MCF 10A (cell line): Measurements from ENCODE around the gene TMEM120A. TPM values are rescaled to one million over a fixed set of nuclear protein-coding genes. Genes with fewer than 3 reads are reported as not detected.

Source experiments
- BruUV-seq: library from RNA; stranded (reverse); fragments of 400-500 nt; replicated peaks from 2 replicates; lab custom pipeline; 2021; lab: Mats Ljungman, UMichigan
- CTCF ChIA-PET: fragments of 300-600 bp; sonication (Branson Sonifier 250); formaldehyde crosslinking; extraction: SDS; loops from one replicate; lab custom pipeline; 2021; ENCODE audit warnings: antibody characterized with exemption, inconsistent platforms; lab: Yijun Ruan, JAX
- POLR2A ChIA-PET: fragments of 300-600, 350-650 bp; sonication (Branson Sonifier 250); formaldehyde crosslinking; extraction: SDS; loops from one replicate; lab custom pipeline; 2020; ENCODE audit warnings: antibody characterized with exemption, inconsistent platforms; lab: Yijun Ruan, JAX
- DNase-seq: peaks from one replicate; pipeline ENCODE4 v3.0.0-alpha.2; 2018; ENCODE audit not compliant: unreplicated experiment
- H3K27ac Mint-ChIP-seq: one replicate; pipeline ENCODE4 v1.8.0; 2022; ENCODE audit warnings: mild to moderate bottlenecking, low read depth, mixed read lengths; ENCODE audit not compliant: unreplicated experiment
- H3K27me3 Mint-ChIP-seq: one replicate; pipeline ENCODE4 v1.8.0; 2022; ENCODE audit warnings: mixed read lengths; ENCODE audit not compliant: insufficient read depth, unreplicated experiment
- H3K36me3 Mint-ChIP-seq: one replicate; pipeline ENCODE4 v1.8.0; 2022; ENCODE audit warnings: mild to moderate bottlenecking, moderate library complexity, mixed read lengths; ENCODE audit not compliant: insufficient read depth, unreplicated experiment
- H3K4me1 Mint-ChIP-seq: one replicate; pipeline ENCODE4 v1.8.0; 2022; ENCODE audit warnings: mixed read lengths; ENCODE audit not compliant: insufficient read depth, unreplicated experiment
- H3K4me3 Mint-ChIP-seq: one replicate; pipeline ENCODE4 v1.8.0; 2022; ENCODE audit warnings: mild to moderate bottlenecking, moderate library complexity, mixed read lengths; ENCODE audit not compliant: unreplicated experiment
- H3K9me3 Mint-ChIP-seq: one replicate; pipeline ENCODE4 v1.8.0; 2022; ENCODE audit warnings: mixed read lengths; ENCODE audit not compliant: unreplicated experiment
- intact Hi-C: fragments of 100-400 bp; cut with micrococcal nuclease; formaldehyde crosslinking; loops from 2 replicates; pipeline ENCODE4 v1.14.1; 2022
- total RNA-seq: library from RNA; stranded (reverse); gene quantifications from 2 replicates; pipeline ENCODE4 v1.2.3, GENCODE V29; 2022
- TF ChIP-seq, protein P1 (sequence below): fragments of 200-600 bp; IDR thresholded peaks from one replicate; pipeline ENCODE4 v1.8.0; 2022; ENCODE audit warnings: antibody characterized with exemption, mild to moderate bottlenecking; ENCODE audit not compliant: unreplicated experiment

Gene TMEM120A
- total RNA-seq, 1 experiment from 2014 or later = 19.4 TPM

GRCh38 chr7:75991531-75992082 lies 2.8 kb downstream of the TMEM120A start:
- H3K36me3 Mint-ChIP-seq = peaks cover 13% of the 10 kb centered on the region
- ChIA-PET POLR2A (interaction anchor here (0.7 to 1.0 kb wide), 2 partner anchors 11 to 303 kb away, joined by 3 read pairs; no protein-coding TSS in a partner anchor), CTCF (no interaction called here)
- intact Hi-C loops = no loop called here
- no peaks in the 10 kb centered on the region for H3K9me3 Mint-ChIP-seq
- H3K27ac Mint-ChIP-seq = no peak overlapping the region
- BruUV-seq = no TSS peak
- DNase-seq = no peak
- H3K27me3 Mint-ChIP-seq = no peaks in the 10 kb centered on the region
- TF ChIP-seq, protein P1, sequence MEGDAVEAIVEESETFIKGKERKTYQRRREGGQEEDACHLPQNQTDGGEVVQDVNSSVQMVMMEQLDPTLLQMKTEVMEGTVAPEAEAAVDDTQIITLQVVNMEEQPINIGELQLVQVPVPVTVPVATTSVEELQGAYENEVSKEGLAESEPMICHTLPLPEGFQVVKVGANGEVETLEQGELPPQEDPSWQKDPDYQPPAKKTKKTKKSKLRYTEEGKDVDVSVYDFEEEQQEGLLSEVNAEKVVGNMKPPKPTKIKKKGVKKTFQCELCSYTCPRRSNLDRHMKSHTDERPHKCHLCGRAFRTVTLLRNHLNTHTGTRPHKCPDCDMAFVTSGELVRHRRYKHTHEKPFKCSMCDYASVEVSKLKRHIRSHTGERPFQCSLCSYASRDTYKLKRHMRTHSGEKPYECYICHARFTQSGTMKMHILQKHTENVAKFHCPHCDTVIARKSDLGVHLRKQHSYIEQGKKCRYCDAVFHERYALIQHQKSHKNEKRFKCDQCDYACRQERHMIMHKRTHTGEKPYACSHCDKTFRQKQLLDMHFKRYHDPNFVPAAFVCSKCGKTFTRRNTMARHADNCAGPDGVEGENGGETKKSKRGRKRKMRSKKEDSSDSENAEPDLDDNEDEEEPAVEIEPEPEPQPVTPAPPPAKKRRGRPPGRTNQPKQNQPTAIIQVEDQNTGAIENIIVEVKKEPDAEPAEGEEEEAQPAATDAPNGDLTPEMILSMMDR = no peak
- peaks cover 17% of the 10 kb centered on the region for H3K4me1 Mint-ChIP-seq
- H3K4me3 Mint-ChIP-seq = no peak overlapping the region

GRCh38 chr7:75989500-75990388 lies 4.7 kb downstream of the TMEM120A start:
- POLR2A ChIA-PET = no interaction called here
- H3K4me3 Mint-ChIP-seq = no peak overlapping the region

GRCh38 chr7:75988568-75989499 lies 5.6 kb downstream of the TMEM120A start:
- intact Hi-C loops = no loop called here
- no TSS peak for BruUV-seq
- H3K36me3 Mint-ChIP-seq = peaks cover 23% of the 10 kb centered on the region

More at GRCh38 chr7:75989500-75990388, 4.7 kb downstream of the TMEM120A start:
- H3K9me3 Mint-ChIP-seq = no peaks in the 10 kb centered on the region
- peaks cover 23% of the 10 kb centered on the region for H3K36me3 Mint-ChIP-seq
- CTCF ChIA-PET = no interaction called here
- H3K4me1 Mint-ChIP-seq = peaks cover 17% of the 10 kb centered on the region
- DNase-seq = no peak
- intact Hi-C loops = no loop called here
- TF ChIP-seq, protein P1 = no peak
- H3K27me3 Mint-ChIP-seq = no peaks in the 10 kb centered on the region
- no TSS peak for BruUV-seq
- H3K27ac Mint-ChIP-seq = peak overlapping the region; percentile 49

More at GRCh38 chr7:75988568-75989499, 5.6 kb downstream of the TMEM120A start:
- Mint-ChIP-seq H3K4me1 (peaks cover 17% of the 10 kb centered on the region), H3K4me3 (no peak overlapping the region), H3K27me3 (no peaks in the 10 kb centered on the region), H3K9me3 (no peaks in the 10 kb centered on the region), H3K27ac (no peak overlapping the region)
- TF ChIP-seq, protein P1 = no peak
- ChIA-PET CTCF (no interaction called here), POLR2A (no interaction called here)
- DNase-seq = no peak
